MCF 10A (cell line): ENCODE measurements around the gene UBIAD1. TPM values are rescaled to one million over a fixed set of nuclear protein-coding genes. Genes with fewer than 3 reads are reported as not detected.

ENCODE experiments used
- BruUV-seq: library from RNA; stranded (reverse); fragments of 400-500 nt; replicated peaks from 2 replicates; lab custom pipeline; 2021; lab: Mats Ljungman, UMichigan
- CTCF ChIA-PET: fragments of 300-600 bp; sonication (Branson Sonifier 250); formaldehyde crosslinking; extraction: SDS; loops from one replicate; lab custom pipeline; 2021; ENCODE audit warnings: antibody characterized with exemption, inconsistent platforms; lab: Yijun Ruan, JAX
- POLR2A ChIA-PET: fragments of 300-600, 350-650 bp; sonication (Branson Sonifier 250); formaldehyde crosslinking; extraction: SDS; loops from one replicate; lab custom pipeline; 2020; ENCODE audit warnings: antibody characterized with exemption, inconsistent platforms; lab: Yijun Ruan, JAX
- DNase-seq: peaks from one replicate; pipeline ENCODE4 v3.0.0-alpha.2; 2018; ENCODE audit not compliant: unreplicated experiment
- H3K27ac Mint-ChIP-seq: one replicate; pipeline ENCODE4 v1.8.0; 2022; ENCODE audit warnings: mild to moderate bottlenecking, low read depth, mixed read lengths; ENCODE audit not compliant: unreplicated experiment
- H3K27me3 Mint-ChIP-seq: one replicate; pipeline ENCODE4 v1.8.0; 2022; ENCODE audit warnings: mixed read lengths; ENCODE audit not compliant: insufficient read depth, unreplicated experiment
- H3K36me3 Mint-ChIP-seq: one replicate; pipeline ENCODE4 v1.8.0; 2022; ENCODE audit warnings: mild to moderate bottlenecking, moderate library complexity, mixed read lengths; ENCODE audit not compliant: insufficient read depth, unreplicated experiment
- H3K4me1 Mint-ChIP-seq: one replicate; pipeline ENCODE4 v1.8.0; 2022; ENCODE audit warnings: mixed read lengths; ENCODE audit not compliant: insufficient read depth, unreplicated experiment
- H3K4me3 Mint-ChIP-seq: one replicate; pipeline ENCODE4 v1.8.0; 2022; ENCODE audit warnings: mild to moderate bottlenecking, moderate library complexity, mixed read lengths; ENCODE audit not compliant: unreplicated experiment
- H3K9me3 Mint-ChIP-seq: one replicate; pipeline ENCODE4 v1.8.0; 2022; ENCODE audit warnings: mixed read lengths; ENCODE audit not compliant: unreplicated experiment
- CTCF ChIP-seq: fragments of 200-600 bp; IDR thresholded peaks from one replicate; pipeline ENCODE4 v1.8.0; 2022; ENCODE audit warnings: antibody characterized with exemption, mild to moderate bottlenecking; ENCODE audit not compliant: unreplicated experiment
- intact Hi-C: fragments of 100-400 bp; cut with micrococcal nuclease; formaldehyde crosslinking; loops from 2 replicates; pipeline ENCODE4 v1.14.1; 2022
- total RNA-seq: library from RNA; stranded (reverse); gene quantifications from 2 replicates; pipeline ENCODE4 v1.2.3, GENCODE V29; 2022

The UBIAD1 gene
- total RNA-seq, 1 experiment from 2014 or later: 23.2 TPM

GRCh38 chr1:11233208-11233607, 39.8 kb upstream of the UBIAD1 start:
- Mint-ChIP-seq H3K9me3 (no peaks in the 10 kb centered on the region), H3K4me3 (no peak overlapping the region), H3K27me3 (no peaks in the 10 kb centered on the region), H3K27ac (no peak overlapping the region), H3K36me3 (peaks cover 90% of the 10 kb centered on the region), H3K4me1 (no peaks in the 10 kb centered on the region)
- TF ChIP-seq CTCF: no peak
- POLR2A ChIA-PET: interaction anchor here (0.7 to 0.8 kb wide), 2 partner anchors 28 to 476 kb away, joined by 3 to 4 read pairs; no protein-coding TSS in a partner anchor
- intact Hi-C loops: no loop called here
- DNase-seq: no peak
- BruUV-seq: no TSS peak
- CTCF ChIA-PET: interaction anchor here (0.6 to 2.1 kb wide), 2 partner anchors 8 to 74 kb away, joined by 3 to 5 read pairs; no protein-coding TSS in a partner anchor

- ChIA-PET POLR2A (no interaction called here), CTCF (interaction anchor here (0.7 to 1.0 kb wide), 2 partner anchors 65 to 406 kb away, joined by 3 read pairs; no protein-coding TSS in a partner anchor)
- H3K27ac Mint-ChIP-seq: no peak overlapping the region
- H3K36me3 Mint-ChIP-seq: peaks cover 84% of the 10 kb centered on the region
- no peak for DNase-seq
- intact Hi-C loops: no loop called here
- BruUV-seq: no TSS peak
- H3K9me3 Mint-ChIP-seq: no peaks in the 10 kb centered on the region
- no peak overlapping the region for H3K4me3 Mint-ChIP-seq
- H3K27me3 Mint-ChIP-seq: no peaks in the 10 kb centered on the region
- no peak for TF ChIP-seq CTCF
- no peaks in the 10 kb centered on the region for H3K4me1 Mint-ChIP-seq
These were observed 35.6 kb upstream of the UBIAD1 start for GRCh38 chr1:11237356-11237755.

GRCh38 chr1:11238311-11238710, 34.7 kb upstream of the UBIAD1 start:
- Mint-ChIP-seq H3K9me3 (no peaks in the 10 kb centered on the region), H3K27me3 (no peaks in the 10 kb centered on the region), H3K4me1 (no peaks in the 10 kb centered on the region), H3K36me3 (peaks cover 83% of the 10 kb centered on the region), H3K4me3 (no peak overlapping the region), H3K27ac (no peak overlapping the region)
- intact Hi-C loops: no loop called here
- ChIA-PET POLR2A (interaction anchor here (0.6 kb wide), 1 partner anchor 58 kb away, joined by 3 read pairs; no protein-coding TSS in a partner anchor), CTCF (interaction anchor here (0.6 to 1.2 kb wide), 3 partner anchors 17 to 405 kb away, joined by 3 to 4 read pairs (median 3); no protein-coding TSS in a partner anchor)
- TF ChIP-seq CTCF: no peak
- no TSS peak for BruUV-seq
- DNase-seq: no peak

- Mint-ChIP-seq H3K36me3 (peaks cover 62% of the 10 kb centered on the region), H3K27me3 (no peaks in the 10 kb centered on the region), H3K4me3 (no peak overlapping the region), H3K27ac (no peak overlapping the region), H3K4me1 (no peaks in the 10 kb centered on the region), H3K9me3 (no peaks in the 10 kb centered on the region)
- intact Hi-C loops: no loop called here
- ChIA-PET POLR2A (interaction anchor here (2.3 kb wide), 1 partner anchor 17 kb away, joined by 9 read pairs; the partner anchor contains the start of gene MTOR), CTCF (interaction anchor here (0.6 to 1.9 kb wide), 5 partner anchors 8 to 397 kb away, joined by 3 to 7 read pairs (median 3); no protein-coding TSS in a partner anchor)
- no TSS peak for BruUV-seq
- TF ChIP-seq CTCF: no peak
- DNase-seq: no peak
These were observed 27.8 kb upstream of the UBIAD1 start for GRCh38 chr1:11245248-11245647.
